K562 (cell line): Measurements from ENCODE around the gene RAB24. TPM values are rescaled to one million over a fixed set of nuclear protein-coding genes. Genes with fewer than 3 reads are reported as not detected.

ENCODE experiments used
- DPF2 ChIP-seq: fragments of 450-650 bp; IDR thresholded peaks from 2 replicates; pipeline ENCODE4 v1.6.1; 2016
- FOXK1 ChIP-seq: sonication (generic); formaldehyde crosslinking; IDR thresholded peaks from 2 replicates; pipeline ENCODE4 v1.8.0; 2022; ENCODE audit warnings: missing genetic modification reagents, mild to moderate bottlenecking, borderline replicate concordance
- HDAC6 ChIP-seq: IDR thresholded peaks from 2 replicates; pipeline ENCODE4 v1.6.1; 2012; ENCODE audit warnings: low read depth, mild to moderate bottlenecking, control low read depth, inconsistent platforms, low read length, moderate library complexity
- HLTF ChIP-seq: fragments of 450-650 bp; IDR thresholded peaks from 2 replicates; pipeline ENCODE4 v1.6.1; 2016
- IFI16 ChIP-seq: fragments of 250-450 bp; sonication (Bioruptor Pico); IDR thresholded peaks from 2 replicates; pipeline ENCODE4 v2.1.2; 2022; ENCODE audit warnings: mild to moderate bottlenecking, inconsistent platforms
- ILF3 ChIP-seq: fragments of 450-650 bp; IDR thresholded peaks from 2 replicates; pipeline ENCODE4 v1.6.1; 2018; ENCODE audit warnings: antibody characterized with exemption, mild to moderate bottlenecking, moderate library complexity, borderline replicate concordance
- JUN ChIP-seq, 2 experiments: sonication (generic) in 1 of 2; formaldehyde crosslinking in 1 of 2; IDR thresholded peaks; 2 replicates each; pipeline versions ENCODE4 v1.6.1 to v1.8.0; 2012 to 2022; ENCODE audit warnings: borderline replicate concordance in 2 of 2, mild to moderate bottlenecking in 2 of 2, improper control_type of control experiment in 1 of 2, low read depth in 1 of 2, low read length in 1 of 2, missing genetic modification reagents in 1 of 2
- MCM3 ChIP-seq: fragments of 450-650 bp; IDR thresholded peaks from 2 replicates; pipeline ENCODE4 v1.6.1; 2016
- POLR2A ChIP-seq: fragments of 450-650 bp; conservative IDR thresholded peaks from 2 replicates; pipeline ENCODE4 v1.6.1; 2016
- POLR2G ChIP-seq: fragments of 200-400 bp; formaldehyde crosslinking; IDR thresholded peaks from 2 replicates; pipeline ENCODE4 v1.6.1; 2017; ENCODE audit warnings: low read depth, mild to moderate bottlenecking, antibody characterized with exemption, low read length, moderate library complexity
- POU5F1 ChIP-seq: fragments of 150-350 bp; IDR thresholded peaks from 2 replicates; pipeline ENCODE4 v1.6.1; 2014; ENCODE audit warnings: borderline replicate concordance, low read length, low read depth, mild to moderate bottlenecking; ENCODE audit not compliant: partially characterized antibody
- SIN3A ChIP-seq, 2 experiments: fragments of 150-350 bp in 1 of 2; IDR thresholded peaks; 2 replicates each; pipeline ENCODE4 v1.6.1; 2011 to 2016; ENCODE audit warnings: borderline replicate concordance in 2 of 2, low read depth in 2 of 2, low read length in 2 of 2, mild to moderate bottlenecking in 2 of 2, moderate library complexity in 2 of 2; ENCODE audit not compliant: control insufficient read depth in 1 of 2
- SMAD2 ChIP-seq: fragments of 150-350 bp; IDR thresholded peaks from 2 replicates; pipeline ENCODE4 v1.6.1; 2014; ENCODE audit warnings: low read depth, mild to moderate bottlenecking, low read length
- SRSF1 ChIP-seq: fragments of 200-400 bp; formaldehyde crosslinking; IDR thresholded peaks from 2 replicates; pipeline ENCODE4 v1.6.1; 2017; ENCODE audit warnings: mild to moderate bottlenecking, low read depth, low read length, moderate library complexity
- XRCC3 ChIP-seq: fragments of 450-650 bp; IDR thresholded peaks from 2 replicates; pipeline ENCODE4 v1.6.1; 2017; ENCODE audit warnings: mild to moderate bottlenecking, moderate library complexity
- ZEB2 ChIP-seq: fragments of 450-650 bp; IDR thresholded peaks from 2 replicates; pipeline ENCODE4 v1.6.1; 2016
- ZNF124 ChIP-seq: sonication (generic); formaldehyde crosslinking; IDR thresholded peaks from 2 replicates; pipeline ENCODE4 v1.8.1; 2022; ENCODE audit warnings: missing genetic modification reagents
- ZNF143 ChIP-seq: sonication (generic); formaldehyde crosslinking; IDR thresholded peaks from 2 replicates; pipeline ENCODE4 v1.9.0; 2022; ENCODE audit warnings: mild to moderate bottlenecking, missing genetic modification reagents
- ZNF778 ChIP-seq: fragments of 450-650 bp; formaldehyde crosslinking; IDR thresholded peaks from 2 replicates; pipeline ENCODE4 v1.4.0; 2020; ENCODE audit warnings: mild to moderate bottlenecking, moderate library complexity
- polyA plus RNA-seq, 8 experiments: library from polyadenylated mRNA; depleted of rRNA in 4 of 8; stranded (reverse) in 5 of 8; unstranded in 3 of 8; fragments of >200 nt; fragmentation: Nextera tagmentation in 2 of 8; fragmentation: Illumina TruSeq in 1 of 8; extraction: Ambion mirVana in 2 of 8; extraction: Trizol in 1 of 8; gene quantifications; 2 replicates each; pipeline versions ENCODE4 v1.2.1 to v1.2.3, GENCODE V29; 2011 to 2014; ENCODE audit warnings: inconsistent platforms in 1 of 8, missing spikeins in 1 of 8
- total RNA-seq, 7 experiments: library from RNA; depleted of rRNA in 6 of 7; stranded (reverse); fragments of >200 nt in 6 of 7; fragmentation: Illumina TruSeq in 2 of 7; extraction: Trizol in 2 of 7; gene quantifications; 2 replicates each; pipeline versions ENCODE4 v1.2.1 to v1.2.3, GENCODE V29; 2011 to 2021; ENCODE audit warnings: low replicate concordance in 1 of 7
- TF ChIP-seq, protein P1 (sequence below): fragments of 250-450 bp; sonication (Bioruptor Pico); IDR thresholded peaks from 2 replicates; pipeline ENCODE4 v1.5.0; 2020; ENCODE audit warnings: mild to moderate bottlenecking
- TF ChIP-seq, protein P2 (sequence below), 2 experiments: fragments of 450-650 bp in 1 of 2; IDR thresholded peaks; 2 replicates each; pipeline ENCODE4 v1.6.1; 2011 to 2017; ENCODE audit warnings: low read depth in 2 of 2, antibody characterized with exemption in 1 of 2, borderline replicate concordance in 1 of 2, low read length in 1 of 2, mild to moderate bottlenecking in 1 of 2, mixed read lengths in 1 of 2; ENCODE audit not compliant: control insufficient read depth in 1 of 2
- TF ChIP-seq, protein P3 (sequence below): fragments of 250-450 bp; sonication (Bioruptor Pico); IDR thresholded peaks from 2 replicates; pipeline ENCODE4 v1.5.0; 2021; ENCODE audit warnings: mild to moderate bottlenecking, moderate library complexity

Gene RAB24
- total and polyA plus RNA-seq, 9 of the 15 experiments (the other 6 are each of a cell fraction or from before 2014, with no cell fraction given), result 13.9 to 107 (median 34.8) TPM

DNA sequence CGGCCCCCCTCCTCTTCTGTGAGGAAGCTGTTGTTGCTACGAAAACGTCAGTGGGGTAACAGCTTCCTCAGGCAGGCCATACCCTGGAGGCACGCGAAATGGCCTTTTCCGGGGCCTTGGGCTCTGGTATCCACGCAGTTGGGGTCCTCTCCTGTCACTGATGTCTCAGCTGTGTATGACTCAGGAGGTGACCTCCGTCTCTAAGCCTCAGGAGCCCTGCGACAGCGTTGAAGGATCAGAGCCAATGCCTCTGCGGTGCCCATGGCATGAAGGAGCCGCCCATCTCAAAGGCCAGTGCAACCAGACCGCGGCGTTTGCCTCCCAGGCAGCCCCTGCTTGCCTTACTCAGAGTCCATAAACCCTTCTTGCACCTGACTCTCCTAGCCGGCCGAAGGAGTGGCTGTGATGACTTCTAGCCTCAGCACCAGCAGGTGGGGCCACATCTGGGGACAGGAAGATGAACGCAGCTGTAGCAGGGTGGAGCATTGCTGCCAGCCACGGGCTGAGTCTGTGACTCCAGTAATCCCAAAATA is 9.2 kb upstream of the RAB24 start (continued):
- TF ChIP-seq, protein P1, sequence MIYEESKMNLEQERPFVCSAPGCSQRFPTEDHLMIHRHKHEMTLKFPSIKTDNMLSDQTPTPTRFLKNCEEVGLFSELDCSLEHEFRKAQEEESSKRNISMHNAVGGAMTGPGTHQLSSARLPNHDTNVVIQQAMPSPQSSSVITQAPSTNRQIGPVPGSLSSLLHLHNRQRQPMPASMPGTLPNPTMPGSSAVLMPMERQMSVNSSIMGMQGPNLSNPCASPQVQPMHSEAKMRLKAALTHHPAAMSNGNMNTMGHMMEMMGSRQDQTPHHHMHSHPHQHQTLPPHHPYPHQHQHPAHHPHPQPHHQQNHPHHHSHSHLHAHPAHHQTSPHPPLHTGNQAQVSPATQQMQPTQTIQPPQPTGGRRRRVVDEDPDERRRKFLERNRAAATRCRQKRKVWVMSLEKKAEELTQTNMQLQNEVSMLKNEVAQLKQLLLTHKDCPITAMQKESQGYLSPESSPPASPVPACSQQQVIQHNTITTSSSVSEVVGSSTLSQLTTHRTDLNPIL (CRISPR knock-in tag), result no peak
- no peak for TF ChIP-seq ZEB2
- no peak for TF ChIP-seq ZNF778 (CRISPR knock-in tag)
- no peak for TF ChIP-seq POLR2G
- no peak for TF ChIP-seq ILF3
- no peak for TF ChIP-seq HLTF
- TF ChIP-seq, protein P2, sequence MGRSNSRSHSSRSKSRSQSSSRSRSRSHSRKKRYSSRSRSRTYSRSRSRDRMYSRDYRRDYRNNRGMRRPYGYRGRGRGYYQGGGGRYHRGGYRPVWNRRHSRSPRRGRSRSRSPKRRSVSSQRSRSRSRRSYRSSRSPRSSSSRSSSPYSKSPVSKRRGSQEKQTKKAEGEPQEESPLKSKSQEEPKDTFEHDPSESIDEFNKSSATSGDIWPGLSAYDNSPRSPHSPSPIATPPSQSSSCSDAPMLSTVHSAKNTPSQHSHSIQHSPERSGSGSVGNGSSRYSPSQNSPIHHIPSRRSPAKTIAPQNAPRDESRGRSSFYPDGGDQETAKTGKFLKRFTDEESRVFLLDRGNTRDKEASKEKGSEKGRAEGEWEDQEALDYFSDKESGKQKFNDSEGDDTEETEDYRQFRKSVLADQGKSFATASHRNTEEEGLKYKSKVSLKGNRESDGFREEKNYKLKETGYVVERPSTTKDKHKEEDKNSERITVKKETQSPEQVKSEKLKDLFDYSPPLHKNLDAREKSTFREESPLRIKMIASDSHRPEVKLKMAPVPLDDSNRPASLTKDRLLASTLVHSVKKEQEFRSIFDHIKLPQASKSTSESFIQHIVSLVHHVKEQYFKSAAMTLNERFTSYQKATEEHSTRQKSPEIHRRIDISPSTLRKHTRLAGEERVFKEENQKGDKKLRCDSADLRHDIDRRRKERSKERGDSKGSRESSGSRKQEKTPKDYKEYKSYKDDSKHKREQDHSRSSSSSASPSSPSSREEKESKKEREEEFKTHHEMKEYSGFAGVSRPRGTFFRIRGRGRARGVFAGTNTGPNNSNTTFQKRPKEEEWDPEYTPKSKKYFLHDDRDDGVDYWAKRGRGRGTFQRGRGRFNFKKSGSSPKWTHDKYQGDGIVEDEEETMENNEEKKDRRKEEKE (IDR thresholded peaks at IDR 0.05; ENCODE audit: borderline replicate concordance in 1 of 2, control insufficient read depth in 1 of 2, low read depth in 2 of 2, low read length in 1 of 2), result no peak
- TF ChIP-seq ZNF143 (CRISPR knock-in tag), result no peak
- peak; percentile 66 for TF ChIP-seq DPF2
- no peak for TF ChIP-seq ZNF124 (CRISPR knock-in tag)
- no peak for TF ChIP-seq HDAC6
- TF ChIP-seq FOXK1 (CRISPR knock-in tag), result 0 out of 2 replicates have a peak, but pooled peaks have one; percentile 47
- TF ChIP-seq SIN3A (IDR thresholded peaks at IDR 0.05; ENCODE audit: borderline replicate concordance in 2 of 2, control insufficient read depth in 1 of 2, low read depth in 2 of 2, low read length in 2 of 2), result peak in 1 of 2 experiments; percentile 49; a peak in 1 of 4 replicates
- TF ChIP-seq POU5F1, result no peak
- no peak for TF ChIP-seq XRCC3
- TF ChIP-seq IFI16 (CRISPR knock-in tag), result no peak
- TF ChIP-seq POLR2A, result peak; percentile 21
- TF ChIP-seq, protein P3, sequence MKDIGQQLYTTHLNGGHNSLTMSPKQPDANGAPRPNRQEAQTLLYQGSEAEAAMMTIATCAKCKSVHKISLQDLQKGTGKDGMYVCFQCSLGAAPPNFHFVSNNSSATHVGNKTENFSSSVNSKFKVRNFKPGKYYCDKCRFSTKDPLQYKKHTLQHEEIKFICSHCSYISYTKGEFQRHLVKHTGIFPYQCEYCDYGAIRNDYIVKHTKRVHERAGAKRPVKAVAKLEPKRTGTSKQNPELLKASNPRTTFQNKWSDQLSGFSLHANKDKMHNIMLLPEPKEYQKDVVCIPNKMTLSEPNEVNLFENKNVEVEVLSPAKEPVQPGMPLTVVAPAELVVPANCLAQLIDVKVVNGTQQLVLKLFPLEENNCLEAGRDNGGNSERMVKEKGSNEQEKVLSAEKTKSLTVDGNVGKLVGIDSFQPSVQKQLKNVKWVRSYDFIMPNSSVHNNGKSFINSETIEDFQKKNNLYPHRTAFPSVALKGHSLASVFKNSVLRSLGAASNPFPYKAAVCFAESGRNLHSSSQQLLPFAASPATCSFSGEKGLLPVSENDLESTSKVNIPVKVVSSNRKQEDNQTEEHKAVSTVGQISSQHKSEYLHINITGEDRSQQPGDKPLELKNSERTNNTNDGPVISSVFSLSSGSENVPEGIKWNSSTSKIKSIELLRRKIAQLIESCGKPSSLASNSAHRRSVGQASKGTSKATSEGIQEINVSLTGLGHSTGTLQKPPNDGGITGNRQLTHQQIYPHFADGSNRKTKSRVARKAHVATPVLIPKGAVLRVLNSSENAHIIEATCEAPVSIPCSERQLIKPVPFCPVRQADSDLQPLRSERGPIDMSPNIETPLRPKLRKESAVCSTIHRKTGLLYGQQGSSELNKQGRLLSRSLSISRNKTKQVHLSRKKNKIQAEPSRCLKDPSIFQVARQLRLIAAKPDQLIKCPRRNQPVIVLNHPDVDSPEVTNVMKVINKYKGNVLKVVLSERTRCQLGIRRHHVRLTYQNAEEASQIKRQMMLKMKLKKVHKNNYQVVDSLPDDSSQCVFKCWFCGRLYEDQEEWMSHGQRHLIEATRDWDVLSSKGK (CRISPR knock-in tag), result no peak
- TF ChIP-seq SRSF1, result no peak
- TF ChIP-seq SMAD2, result no peak
- no peak for TF ChIP-seq MCM3
- no peak for TF ChIP-seq JUN (IDR thresholded peaks at IDR 0.05; ENCODE audit: borderline replicate concordance, low read depth, low read length)
- TF ChIP-seq JUN (CRISPR knock-in tag; IDR thresholded peaks at IDR 0.05; ENCODE audit: borderline replicate concordance), result no peak
